Measurements from ENCODE around the gene BTG3. TPM values are rescaled to one million over a fixed set of nuclear protein-coding genes. Genes with fewer than 3 reads are reported as not detected.
A peak's percentile ranks its signal among the peaks of the same experiment; 100 is the strongest.

BTG3 gene
- total and polyA plus RNA-seq, 2 experiments from 2014 or later: 43.6 to 43.7 TPM

DNA sequence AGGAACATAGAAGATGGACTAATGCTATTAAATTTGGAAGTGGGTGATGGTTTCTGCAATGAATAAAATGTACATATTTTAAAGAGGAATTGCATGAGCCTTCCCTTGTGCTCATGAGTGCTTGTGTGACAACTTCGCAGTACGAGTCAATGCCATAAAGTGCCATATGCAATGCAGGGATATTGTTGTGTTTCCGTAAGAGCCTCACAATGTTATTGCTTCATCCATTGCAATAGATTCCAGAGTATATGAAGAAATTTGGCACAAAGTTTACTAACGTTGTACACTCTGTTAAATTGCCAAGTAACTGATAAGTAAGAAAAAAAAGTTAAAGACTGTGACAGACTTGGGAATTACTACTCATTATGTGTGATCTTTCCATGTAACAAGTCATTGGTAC, 22.3 kb downstream of the BTG3 start:
- Histone ChIP-seq H3K4me3 (no peak overlapping the region), H3K4me1 (ENCODE audit: low read depth) (no peaks in the 10 kb centered on the region), H3K27ac (no peak overlapping the region), H3K9me3 (ENCODE audit: low read depth) (no peaks in the 10 kb centered on the region), H3K36me3 (peaks cover 9% of the 10 kb centered on the region), H3K27me3 (no peaks in the 10 kb centered on the region)
- peak in 1 of 2 donors; percentile 91 for DNase-seq (ENCODE audit: low read depth in 1 of 2, low spot score in 1 of 2)
- TF ChIP-seq, protein P1, sequence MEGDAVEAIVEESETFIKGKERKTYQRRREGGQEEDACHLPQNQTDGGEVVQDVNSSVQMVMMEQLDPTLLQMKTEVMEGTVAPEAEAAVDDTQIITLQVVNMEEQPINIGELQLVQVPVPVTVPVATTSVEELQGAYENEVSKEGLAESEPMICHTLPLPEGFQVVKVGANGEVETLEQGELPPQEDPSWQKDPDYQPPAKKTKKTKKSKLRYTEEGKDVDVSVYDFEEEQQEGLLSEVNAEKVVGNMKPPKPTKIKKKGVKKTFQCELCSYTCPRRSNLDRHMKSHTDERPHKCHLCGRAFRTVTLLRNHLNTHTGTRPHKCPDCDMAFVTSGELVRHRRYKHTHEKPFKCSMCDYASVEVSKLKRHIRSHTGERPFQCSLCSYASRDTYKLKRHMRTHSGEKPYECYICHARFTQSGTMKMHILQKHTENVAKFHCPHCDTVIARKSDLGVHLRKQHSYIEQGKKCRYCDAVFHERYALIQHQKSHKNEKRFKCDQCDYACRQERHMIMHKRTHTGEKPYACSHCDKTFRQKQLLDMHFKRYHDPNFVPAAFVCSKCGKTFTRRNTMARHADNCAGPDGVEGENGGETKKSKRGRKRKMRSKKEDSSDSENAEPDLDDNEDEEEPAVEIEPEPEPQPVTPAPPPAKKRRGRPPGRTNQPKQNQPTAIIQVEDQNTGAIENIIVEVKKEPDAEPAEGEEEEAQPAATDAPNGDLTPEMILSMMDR (IDR thresholded peaks at IDR 0.05; ENCODE audit: low read depth, low read length): no peak

DNA sequence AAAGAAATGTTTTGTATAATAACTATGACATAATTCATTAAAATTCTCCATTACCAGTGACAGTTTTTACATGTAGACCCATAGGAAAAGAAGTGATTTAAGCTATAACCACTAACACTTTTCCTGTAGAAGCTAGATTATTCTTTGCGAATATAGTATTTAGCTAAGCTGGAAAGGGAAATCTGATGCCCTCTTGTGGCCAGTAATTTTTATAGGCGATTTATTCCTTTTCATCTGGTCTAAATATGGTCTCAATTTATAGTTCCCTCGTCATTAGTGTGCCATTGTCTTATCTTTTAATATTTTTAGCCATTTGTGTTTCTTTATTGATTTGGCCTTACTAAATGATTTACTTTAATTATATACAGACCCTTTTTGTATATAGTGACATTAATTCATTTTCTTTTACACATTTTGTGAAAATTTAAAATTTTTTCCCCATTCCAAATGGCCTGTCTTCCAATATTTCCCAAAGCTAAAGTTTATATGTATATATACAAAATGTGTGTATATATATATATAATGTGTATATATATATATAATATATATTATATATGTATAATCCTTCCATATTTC, 26.7 kb downstream of the BTG3 start:
- TF ChIP-seq, protein P1 (IDR thresholded peaks at IDR 0.05; ENCODE audit: low read depth, low read length): peak; percentile 58
- peak; percentile 53 to 74 for DNase-seq (ENCODE audit: low read depth in 1 of 2, low spot score in 1 of 2)
- Histone ChIP-seq H3K36me3 (no peaks in the 10 kb centered on the region), H3K27ac (no peak overlapping the region), H3K4me1 (ENCODE audit: low read depth) (no peaks in the 10 kb centered on the region), H3K4me3 (no peak overlapping the region), H3K9me3 (ENCODE audit: low read depth) (no peaks in the 10 kb centered on the region), H3K27me3 (no peaks in the 10 kb centered on the region)

DNA sequence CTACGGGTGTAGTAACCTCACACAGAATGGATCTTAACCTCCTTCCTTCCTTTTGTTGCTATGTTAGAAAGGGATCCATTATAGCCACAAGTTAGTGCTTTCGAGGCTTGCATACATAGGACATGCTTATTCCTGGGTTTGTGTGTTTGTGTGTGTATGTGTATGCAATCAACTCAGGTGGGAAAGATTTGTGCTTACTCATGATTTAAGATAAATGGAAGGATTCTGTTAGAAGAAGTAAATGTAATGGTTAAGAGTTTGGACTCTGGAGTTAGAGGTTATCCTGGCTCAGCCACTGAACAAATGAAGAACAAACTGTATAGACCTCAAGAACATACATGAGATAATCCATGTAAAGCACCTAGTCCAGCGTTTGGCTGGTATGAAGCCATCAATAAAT, 28.8 kb downstream of the BTG3 start:
- Histone ChIP-seq H3K27ac (no peak overlapping the region), H3K4me3 (no peak overlapping the region), H3K4me1 (ENCODE audit: low read depth) (no peaks in the 10 kb centered on the region), H3K36me3 (no peaks in the 10 kb centered on the region), H3K27me3 (no peaks in the 10 kb centered on the region), H3K9me3 (ENCODE audit: low read depth) (no peaks in the 10 kb centered on the region)
- no peak for DNase-seq (ENCODE audit: low read depth in 1 of 2, low spot score in 1 of 2)
- TF ChIP-seq, protein P1 (IDR thresholded peaks at IDR 0.05; ENCODE audit: low read depth, low read length): no peak

DNA sequence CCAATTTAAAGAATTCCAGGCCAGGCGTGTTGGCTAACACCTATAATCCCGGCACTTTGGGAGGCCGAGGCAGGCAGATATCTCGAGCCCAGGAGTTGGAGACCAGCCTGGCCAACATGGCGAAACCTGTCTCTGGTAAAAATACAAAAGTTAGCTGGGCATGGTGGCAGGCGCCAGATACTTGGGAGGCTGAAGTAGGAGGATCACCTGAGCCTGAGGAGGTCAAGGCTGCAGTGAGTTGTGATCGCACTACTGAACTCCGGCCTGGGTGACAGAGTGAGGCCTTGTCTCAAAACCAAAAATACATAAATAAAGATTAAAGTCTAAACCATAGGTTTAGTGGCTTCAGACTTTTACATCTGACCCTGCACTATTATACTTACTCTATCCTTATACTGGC, 32.4 kb downstream of the BTG3 start:
- Histone ChIP-seq H3K27ac (no peak overlapping the region), H3K4me1 (ENCODE audit: low read depth) (peaks cover 12% of the 10 kb centered on the region), H3K9me3 (ENCODE audit: low read depth) (no peaks in the 10 kb centered on the region), H3K4me3 (no peak overlapping the region), H3K27me3 (no peaks in the 10 kb centered on the region), H3K36me3 (no peaks in the 10 kb centered on the region)
- TF ChIP-seq, protein P1 (IDR thresholded peaks at IDR 0.05; ENCODE audit: low read depth, low read length): no peak
- DNase-seq (ENCODE audit: low read depth in 1 of 2, low spot score in 1 of 2): no peak

DNA sequence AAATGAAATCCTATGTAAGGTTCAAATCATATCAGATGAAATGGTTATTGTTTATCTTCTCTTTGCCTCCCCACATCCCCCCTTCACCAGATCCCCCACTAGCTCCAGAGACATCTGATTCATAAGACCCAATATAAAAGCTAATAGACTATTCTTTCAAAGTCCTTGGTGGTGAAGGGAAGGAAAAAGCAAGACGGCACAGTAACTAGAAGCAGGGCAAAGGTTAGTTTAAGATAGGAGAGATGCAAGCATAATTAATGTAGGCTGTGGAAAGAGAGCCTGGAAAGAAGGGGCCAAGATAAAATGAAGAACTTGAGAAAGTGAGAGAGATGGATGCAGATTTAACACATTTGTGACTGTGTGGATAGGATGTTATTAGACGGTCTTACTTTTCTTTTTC, 33.8 kb downstream of the BTG3 start:
- TF ChIP-seq, protein P1 (IDR thresholded peaks at IDR 0.05; ENCODE audit: low read depth, low read length): no peak
- peaks cover 12% of the 10 kb centered on the region for H3K4me1 ChIP-seq (ENCODE audit: low read depth)
- H3K36me3 ChIP-seq: no peaks in the 10 kb centered on the region
- H3K27me3 ChIP-seq: no peaks in the 10 kb centered on the region
- no peak overlapping the region for H3K4me3 ChIP-seq
- H3K27ac ChIP-seq: no peak overlapping the region
- DNase-seq (ENCODE audit: low read depth in 1 of 2, low spot score in 1 of 2): no peak
- no peaks in the 10 kb centered on the region for H3K9me3 ChIP-seq (ENCODE audit: low read depth)
